NCI-H1417 (cell line): ENCODE measurements around the gene PDGFRB.

Experiments
- DNase-seq, 3 experiments: peaks; one replicate each; lab custom pipeline; 2025; lab: John Stamatoyannopoulos, UW

The PDGFRB gene

DNA sequence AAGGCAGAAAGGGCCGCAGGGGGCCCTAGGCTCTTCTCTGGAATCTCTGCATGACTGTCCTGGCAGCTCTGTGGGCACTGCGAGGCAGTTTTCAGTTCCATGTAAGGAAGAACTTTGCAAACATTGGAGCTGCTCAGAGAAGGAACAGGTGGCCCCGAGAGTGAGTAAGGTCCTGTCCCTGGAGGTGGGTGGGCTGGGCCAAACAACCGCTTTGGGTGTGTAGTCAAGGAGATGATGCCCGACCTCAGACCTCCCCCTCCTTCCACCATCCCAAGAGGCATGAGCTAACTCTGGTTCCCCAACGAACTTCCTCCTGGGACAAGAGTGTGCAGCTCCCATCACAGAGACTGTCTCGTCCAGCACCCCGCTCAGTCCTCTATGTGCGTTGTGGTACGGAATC is 89.8 kb downstream of the PDGFRB start:
- no peak for DNase-seq

DNA sequence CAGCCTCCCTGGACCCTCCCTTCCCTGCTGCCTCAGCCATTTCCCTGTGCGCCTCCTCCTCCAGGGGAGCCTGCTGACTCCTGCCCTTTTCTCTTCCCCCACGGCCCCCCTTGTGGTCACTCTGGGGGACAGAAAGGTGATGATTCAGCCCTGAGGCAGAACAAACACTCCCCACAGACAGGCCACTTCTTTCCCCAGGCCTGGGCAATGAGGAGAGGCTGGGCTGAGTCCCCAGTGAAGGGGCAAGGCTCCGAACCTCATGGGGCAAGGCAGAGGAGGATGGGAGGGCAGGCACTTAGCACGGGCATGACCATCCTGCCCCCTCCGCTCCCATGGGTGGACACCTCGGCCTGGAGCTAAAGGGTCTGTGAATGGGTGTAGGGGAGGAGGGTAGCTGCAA is 90.3 kb downstream of the PDGFRB start:
- no peak for DNase-seq

DNA sequence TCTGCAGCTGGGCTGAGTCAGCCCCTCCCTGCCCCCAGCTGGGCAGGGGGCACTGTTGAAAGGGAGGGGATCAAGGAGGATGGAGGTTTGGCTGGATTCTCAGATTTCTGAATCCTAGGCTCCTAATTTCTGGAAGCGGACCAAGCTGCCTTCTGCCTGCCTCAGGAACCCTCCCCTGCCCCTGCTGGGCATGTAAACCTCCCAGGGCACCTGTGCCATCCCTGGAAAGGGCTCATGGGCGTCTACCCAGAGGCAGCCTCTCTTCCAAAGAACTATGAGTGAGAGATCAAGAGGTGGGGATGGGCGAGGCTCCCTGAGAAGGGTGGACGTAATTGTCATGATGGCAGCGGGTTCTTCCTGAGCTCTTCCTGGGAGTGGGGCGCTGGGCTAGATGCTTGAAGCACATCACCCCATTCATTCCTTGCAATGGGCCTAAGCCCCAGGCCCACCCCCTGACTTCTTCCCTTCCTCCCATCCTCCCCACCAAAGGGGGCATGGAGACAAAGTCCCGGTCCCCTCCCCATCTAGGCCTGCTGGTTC is 90.9 kb downstream of the PDGFRB start:
- no peak for DNase-seq
